ENCODE measurements around the gene JAGN1.
"Not testable (repeated sequence)": the region's sequence is repeated elsewhere in the genome, so short reads cannot be mapped to it uniquely, and the experiment has no call there.

Gene JAGN1

DNA sequence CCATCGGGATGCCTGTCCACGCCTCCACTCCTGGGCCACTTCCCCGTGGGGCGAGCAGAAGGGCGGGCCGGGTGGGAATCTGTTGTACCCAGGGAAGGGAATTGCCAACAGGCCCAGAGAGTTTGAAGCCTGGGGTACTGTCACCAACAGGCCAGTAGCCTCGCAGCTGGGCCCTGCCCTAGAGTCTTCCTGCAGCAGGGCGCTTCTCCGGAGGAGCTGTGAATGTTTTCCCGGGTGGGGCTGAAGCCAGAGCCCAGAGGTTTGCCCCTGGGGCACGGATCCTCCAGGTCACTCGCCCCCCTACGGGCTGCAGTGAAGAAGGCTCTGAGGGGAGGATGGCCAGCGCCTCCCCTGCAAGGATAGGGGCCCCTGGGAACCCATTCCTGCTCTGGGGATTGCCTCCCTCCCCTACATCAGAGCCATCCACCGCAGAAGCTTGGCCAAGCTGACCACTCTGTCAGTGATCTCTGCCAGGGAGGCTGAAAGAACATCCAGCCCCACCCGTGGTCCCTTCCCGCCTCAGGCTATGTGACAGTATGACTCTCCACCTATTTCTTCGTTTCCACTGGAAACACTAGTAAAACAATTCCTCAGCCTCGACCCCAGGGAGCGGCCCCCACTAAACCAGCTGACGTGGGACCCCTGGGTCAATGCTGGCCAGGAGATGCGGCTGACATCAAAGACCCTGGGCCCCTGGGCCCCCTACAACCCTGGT is 27.2 kb upstream of the JAGN1 start:
- no peak overlapping the region for H3K4me3 ChIP-seq (ENCODE audit: low read length)
- DNase-seq (ENCODE audit: low read depth), result no peak
- TF ChIP-seq, protein P1, sequence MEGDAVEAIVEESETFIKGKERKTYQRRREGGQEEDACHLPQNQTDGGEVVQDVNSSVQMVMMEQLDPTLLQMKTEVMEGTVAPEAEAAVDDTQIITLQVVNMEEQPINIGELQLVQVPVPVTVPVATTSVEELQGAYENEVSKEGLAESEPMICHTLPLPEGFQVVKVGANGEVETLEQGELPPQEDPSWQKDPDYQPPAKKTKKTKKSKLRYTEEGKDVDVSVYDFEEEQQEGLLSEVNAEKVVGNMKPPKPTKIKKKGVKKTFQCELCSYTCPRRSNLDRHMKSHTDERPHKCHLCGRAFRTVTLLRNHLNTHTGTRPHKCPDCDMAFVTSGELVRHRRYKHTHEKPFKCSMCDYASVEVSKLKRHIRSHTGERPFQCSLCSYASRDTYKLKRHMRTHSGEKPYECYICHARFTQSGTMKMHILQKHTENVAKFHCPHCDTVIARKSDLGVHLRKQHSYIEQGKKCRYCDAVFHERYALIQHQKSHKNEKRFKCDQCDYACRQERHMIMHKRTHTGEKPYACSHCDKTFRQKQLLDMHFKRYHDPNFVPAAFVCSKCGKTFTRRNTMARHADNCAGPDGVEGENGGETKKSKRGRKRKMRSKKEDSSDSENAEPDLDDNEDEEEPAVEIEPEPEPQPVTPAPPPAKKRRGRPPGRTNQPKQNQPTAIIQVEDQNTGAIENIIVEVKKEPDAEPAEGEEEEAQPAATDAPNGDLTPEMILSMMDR (IDR thresholded peaks at IDR 0.05; ENCODE audit: insufficient read depth, low read depth, low read length, missing control alignments), result no peak

DNA sequence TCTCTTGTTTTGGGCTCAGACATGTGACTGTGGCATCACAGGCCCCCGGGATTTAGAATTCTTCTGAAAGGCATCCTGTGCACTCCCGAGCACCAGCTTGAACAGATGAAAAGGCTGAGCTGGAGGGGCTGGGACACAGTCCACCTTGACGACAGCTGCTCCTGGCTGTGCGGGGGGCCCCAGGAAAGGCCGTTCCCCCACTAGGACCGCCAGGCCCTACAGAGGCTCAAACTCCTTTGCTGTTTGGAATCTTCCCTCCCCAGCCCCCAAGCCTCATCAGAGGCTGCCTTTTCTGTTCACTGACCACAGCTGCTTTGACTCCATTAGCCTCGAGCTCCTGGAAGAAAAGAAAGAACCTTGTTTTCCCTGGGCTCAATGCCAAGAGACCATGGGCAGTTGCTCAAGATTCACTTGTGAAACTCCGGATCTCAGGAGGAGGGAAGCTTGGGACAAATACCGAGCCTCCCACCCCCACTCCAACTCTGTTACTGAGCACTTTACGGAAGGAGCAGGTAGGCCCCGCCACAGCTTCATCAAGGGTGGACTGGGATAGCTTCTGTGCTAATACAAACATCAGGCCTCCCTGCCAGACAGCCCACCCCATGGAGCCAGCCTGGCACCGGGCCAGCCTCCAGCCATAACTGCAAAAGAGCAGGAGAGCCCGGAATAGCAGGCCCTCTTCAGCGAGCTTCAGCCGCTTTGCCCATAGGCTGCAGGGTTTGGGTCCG is 26.0 kb upstream of the JAGN1 start:
- no peak overlapping the region for H3K4me3 ChIP-seq (ENCODE audit: low read length)
- peak; percentile 76 for DNase-seq (ENCODE audit: low read depth)
- TF ChIP-seq, protein P1 (IDR thresholded peaks at IDR 0.05; ENCODE audit: insufficient read depth, low read depth, low read length, missing control alignments), result no peak

DNA sequence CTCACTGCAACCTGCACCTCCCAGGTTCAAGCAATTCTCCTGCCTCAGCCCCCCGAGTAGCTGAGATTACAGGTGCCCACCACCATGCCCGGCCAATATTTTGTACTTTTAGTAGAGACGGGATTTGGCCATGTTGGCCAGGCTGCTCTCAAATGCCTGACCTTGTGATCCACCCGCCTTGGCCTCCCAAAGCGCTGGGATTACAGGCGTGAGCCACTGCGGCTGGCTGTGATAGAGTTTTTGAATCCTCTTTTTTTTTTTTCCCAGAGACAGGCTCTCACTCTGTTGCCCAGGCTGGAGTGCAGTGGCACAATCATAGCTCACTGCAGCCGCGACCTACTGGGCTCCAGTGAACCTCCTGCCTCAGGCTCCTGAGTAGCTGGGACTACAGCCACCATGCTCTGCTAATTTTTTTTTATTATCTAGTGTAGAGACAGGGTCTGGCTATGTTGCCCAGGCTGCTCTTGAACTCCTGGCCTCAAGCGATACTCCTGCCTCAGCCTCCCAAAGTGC is 25.2 kb upstream of the JAGN1 start:
- H3K4me3 ChIP-seq (ENCODE audit: low read length); DNase-seq (ENCODE audit: low read depth): not testable (repeated sequence)

DNA sequence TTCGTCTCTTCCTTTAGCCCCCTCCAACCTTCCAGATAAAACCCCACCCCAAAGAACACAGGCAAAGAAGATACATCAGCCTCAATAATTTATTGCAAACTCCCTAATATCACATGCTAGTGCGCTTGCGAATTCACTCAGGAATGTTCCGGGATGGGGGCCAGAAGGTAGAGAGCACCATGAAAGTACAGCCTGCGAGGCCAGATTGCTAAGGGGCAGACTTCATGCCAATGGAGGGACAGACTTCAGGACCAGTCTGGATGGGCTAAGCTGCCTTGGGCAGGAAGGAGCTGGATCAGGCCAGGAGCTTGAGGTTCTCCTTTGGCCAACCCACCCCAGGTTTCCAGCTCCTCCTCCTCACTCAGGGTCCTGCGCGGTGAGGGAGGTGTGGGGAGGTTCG is 23.8 kb upstream of the JAGN1 start:
- TF ChIP-seq, protein P1 (IDR thresholded peaks at IDR 0.05; ENCODE audit: insufficient read depth, low read depth, low read length, missing control alignments), result no peak
- DNase-seq (ENCODE audit: low read depth), result peak; percentile 48
- no peak overlapping the region for H3K4me3 ChIP-seq (ENCODE audit: low read length)

DNA sequence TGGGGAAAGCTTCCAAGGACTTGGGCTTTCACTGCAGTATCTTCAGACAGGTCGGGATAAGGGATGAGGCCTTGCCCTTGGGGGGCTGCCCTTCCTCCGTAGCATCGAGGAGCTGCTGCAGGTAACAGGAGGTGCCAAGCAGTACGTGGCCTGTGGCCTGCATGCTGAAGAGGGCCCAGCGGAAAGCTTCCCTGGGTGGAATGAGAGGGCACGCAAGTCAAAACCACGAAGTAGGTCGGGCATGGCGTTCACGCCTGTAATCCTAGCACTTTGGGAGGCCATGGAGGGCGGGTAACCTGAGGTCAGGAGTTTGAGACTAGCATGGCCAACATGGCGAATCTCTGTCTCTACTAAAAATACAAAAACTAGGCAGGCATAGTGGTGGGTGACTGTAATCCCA is 23.3 kb upstream of the JAGN1 start:
- no peak overlapping the region for H3K4me3 ChIP-seq (ENCODE audit: low read length)
- no peak for DNase-seq (ENCODE audit: low read depth)
- TF ChIP-seq, protein P1 (IDR thresholded peaks at IDR 0.05; ENCODE audit: insufficient read depth, low read depth, low read length, missing control alignments), result no peak

DNA sequence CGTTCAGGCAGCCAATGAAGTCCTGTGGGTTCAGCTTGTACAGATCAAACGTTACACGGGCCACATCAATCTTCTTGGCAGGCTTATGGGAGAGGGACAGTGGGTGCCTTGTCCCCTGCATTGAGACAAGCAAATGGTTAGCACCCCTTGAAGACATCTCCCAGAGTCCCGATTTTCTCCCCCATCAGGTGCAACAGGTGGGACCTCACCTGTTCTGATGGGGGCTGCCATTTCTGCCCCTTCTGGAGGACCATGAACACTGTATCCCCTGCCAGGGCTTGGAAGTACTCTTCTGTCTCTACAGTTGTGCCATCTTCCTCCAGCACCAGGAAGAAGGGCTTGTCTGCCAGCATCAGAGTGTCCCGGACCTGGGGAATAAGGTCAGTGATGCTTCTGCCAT is 20.5 kb upstream of the JAGN1 start:
- TF ChIP-seq, protein P1 (IDR thresholded peaks at IDR 0.05; ENCODE audit: insufficient read depth, low read depth, low read length, missing control alignments), result no peak
- H3K4me3 ChIP-seq (ENCODE audit: low read length), result no peak overlapping the region
- DNase-seq (ENCODE audit: low read depth), result no peak

DNA sequence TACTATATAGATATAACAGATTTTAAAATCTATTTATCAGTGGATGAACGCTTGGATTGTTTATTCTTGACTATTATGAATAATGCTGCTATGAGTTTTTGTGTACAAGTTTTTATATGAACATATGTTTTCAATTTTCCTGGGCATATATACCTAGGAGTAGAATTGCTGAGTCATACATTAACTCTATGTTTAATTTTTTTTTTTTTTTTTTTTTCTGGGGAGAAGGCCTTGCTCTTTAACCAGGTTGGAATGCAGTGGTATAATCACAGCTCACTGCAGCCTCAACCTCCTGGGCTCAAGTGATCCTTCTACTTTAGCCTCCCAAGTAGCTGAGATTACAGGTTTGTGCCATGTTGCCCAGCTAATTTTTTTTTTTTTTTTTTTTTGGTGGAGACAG is 19.4 kb upstream of the JAGN1 start:
- H3K4me3 ChIP-seq (ENCODE audit: low read length), result no peak overlapping the region
- TF ChIP-seq, protein P1 (IDR thresholded peaks at IDR 0.05; ENCODE audit: insufficient read depth, low read depth, low read length, missing control alignments), result no peak
- DNase-seq (ENCODE audit: low read depth), result peak; percentile 56

DNA sequence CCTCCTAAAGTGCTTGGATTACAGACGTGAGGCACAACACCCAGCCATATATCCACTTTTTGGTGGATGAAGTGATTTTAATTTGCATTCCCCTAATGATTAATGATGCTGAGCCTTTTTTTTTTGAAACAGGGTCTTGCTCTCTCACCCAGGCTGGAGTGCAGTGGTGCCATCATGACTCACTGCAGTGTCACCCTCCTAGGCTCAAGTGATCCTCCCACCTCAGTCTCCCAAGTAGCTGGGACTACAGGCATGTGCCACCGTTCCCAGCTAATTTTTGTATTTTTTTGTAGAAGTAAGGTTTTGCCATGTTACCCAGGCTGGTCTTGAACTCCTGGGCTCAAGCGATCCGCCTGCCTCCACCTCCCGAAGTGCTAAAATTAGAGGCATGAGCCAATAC is 18.3 kb upstream of the JAGN1 start:
- not testable (repeated sequence) for H3K4me3 ChIP-seq (ENCODE audit: low read length); DNase-seq (ENCODE audit: low read depth)

Measured in epithelial cell of esophagus (primary cell).